ENCODE results near the gene FKBP2.

Gene FKBP2

GRCh38 chr11:64284048-64284961 is 43.4 kb downstream of the FKBP2 start, which contains the start of gene BAD:
Gene BAD, minus strand, starts transcription at chr11:64284665. Its CDS starts 297 bp downstream, at chr11:64284368.
- DNase-seq = peak; percentile 92

GRCh38 chr11:64284962-64285884 is 44.3 kb downstream of the FKBP2 start, which contains the start of gene GPR137:
Gene GPR137, plus strand, starts transcription at chr11:64285848. Its CDS starts 677 bp downstream, at chr11:64286525.
- peak; percentile 100 for DNase-seq

- peak; percentile 53 for DNase-seq
Measured at GRCh38 chr11:64285885-64286800, 45.2 kb downstream of the FKBP2 start.

GRCh38 chr11:64286801-64287159 is 45.9 kb downstream of the FKBP2 start:
- DNase-seq = no peak

DNA sequence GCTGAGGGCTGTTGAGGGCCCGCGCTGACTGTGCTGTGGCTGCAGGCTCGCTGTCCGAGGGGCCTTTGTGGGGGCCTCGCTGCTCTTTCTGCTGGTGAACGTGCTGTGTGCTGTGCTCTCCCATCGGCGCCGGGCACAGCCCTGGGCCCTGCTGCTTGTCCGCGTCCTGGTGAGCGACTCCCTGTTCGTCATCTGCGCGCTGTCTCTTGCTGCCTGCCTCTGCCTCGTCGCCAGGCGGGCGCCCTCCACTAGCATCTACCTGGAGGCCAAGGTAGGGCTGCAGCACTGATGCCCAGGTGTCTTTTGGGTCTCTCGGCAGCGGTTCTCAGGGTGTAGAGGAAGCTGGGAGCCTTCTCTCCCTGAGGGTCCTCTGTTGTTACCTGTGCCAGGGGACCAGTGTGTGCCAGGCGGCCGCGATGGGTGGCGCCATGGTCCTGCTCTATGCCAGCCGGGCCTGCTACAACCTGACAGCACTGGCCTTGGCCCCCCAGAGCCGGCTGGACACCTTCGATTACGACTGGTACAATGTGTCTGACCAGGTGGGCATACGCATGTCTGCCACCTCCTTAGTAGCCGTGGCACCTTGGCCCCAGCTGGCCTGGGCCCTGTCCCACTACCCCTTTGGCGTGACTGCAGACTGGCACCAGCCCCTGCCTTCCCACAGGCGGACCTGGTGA is 46.9 kb downstream of the FKBP2 start:
- DNase-seq = no peak

GRCh38 chr11:64288353-64288750 is 47.5 kb downstream of the FKBP2 start:
- no peak for DNase-seq

DNA sequence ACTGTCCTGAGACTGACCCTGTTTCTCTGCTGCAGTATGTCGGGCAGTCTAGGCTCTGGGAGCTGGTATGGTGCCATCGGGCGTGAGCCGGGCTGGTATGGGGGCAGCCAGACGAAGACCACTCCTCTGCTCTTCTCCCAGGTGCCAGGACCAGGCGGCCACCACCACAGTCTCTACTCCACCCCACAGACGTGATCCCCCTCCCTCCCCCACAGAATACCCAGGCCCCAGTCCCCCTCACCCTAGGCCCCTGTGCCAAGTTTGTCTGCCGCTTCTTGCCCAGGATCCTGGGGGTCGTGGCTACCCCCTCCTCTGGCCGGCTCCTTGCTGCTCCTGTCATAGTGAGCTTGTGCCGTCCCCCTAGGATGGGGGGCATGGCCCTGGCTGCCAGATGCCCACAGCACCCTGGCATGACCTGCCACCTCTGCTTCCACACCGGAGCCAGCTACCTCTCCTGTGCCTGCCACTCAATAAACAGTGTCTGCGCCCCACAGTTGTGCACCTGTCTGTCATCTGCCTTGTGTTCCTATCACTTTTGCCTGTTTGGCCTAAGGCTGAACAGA is 48.2 kb downstream of the FKBP2 start:
- DNase-seq = no peak

DNA sequence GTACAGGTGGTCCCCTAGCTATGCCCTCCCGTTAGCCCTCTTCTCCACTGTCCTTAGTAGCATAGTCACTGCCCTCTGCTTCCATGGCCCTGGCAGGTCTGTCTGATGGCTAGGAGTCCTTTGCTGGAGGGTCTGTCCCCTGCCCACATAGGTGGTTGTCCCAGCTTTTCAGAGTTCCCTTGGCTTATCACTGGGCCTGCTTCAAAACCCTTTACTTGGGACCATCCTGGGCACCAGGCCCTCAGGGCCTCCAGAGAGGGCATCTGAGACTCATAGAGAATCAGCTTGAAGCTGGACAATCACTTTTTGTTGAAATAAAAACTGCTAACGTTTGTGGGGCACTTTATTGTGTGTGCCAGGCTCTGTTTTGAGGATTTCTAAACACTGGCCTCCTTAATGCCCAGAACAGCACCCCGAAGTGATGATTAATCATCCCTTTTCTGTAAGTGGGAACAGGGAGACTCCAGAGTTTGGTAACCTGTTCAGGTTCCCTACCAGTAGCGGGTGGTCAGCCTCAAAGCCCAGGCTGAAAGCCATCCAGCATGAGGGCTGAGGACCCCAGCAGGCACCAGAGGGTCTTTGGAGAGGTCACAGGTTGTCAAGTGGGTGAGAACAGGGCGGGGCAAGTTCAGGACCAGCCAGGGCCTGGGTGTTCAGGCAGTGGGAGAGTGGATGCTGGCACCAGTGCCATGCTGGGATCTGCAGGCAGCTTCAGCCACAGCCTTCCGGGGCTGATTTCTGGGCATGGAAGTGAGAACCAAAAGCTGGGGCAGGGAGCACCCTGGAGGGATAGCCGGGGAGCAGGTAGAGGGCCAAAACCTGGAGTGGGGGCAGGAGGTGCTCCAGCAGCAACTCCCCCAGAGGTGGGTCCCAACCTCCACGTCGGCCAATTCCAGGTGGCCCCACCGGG is 49.7 kb downstream of the FKBP2 start:
- no peak for DNase-seq

DNA sequence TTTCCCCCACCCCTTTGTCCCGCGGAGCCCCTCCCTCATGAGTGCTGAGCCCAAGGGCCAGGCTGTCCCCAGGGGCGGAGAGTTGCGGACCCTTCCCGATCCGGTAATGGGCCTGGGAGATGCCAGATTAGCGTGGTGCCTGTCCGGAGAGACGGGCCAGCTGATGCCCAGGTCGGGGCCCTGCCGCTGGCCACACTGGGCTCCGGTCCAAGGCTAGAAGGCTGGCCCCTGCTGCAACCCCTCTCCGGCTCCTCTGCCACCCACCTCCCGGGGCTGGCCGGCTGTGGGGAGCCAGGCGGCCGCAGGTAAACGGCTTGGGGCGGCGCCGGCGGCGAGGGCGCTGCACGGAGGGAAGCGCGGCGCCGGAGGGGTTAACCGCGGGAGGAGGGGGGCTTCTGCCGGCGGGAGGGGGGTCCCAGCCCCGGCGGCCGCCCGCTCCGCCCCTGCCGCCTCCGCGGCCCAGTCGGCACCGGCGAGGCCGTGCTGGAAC is 50.4 kb downstream of the FKBP2 start, which contains the start of gene KCNK4:
Gene KCNK4, plus strand, starts transcription at position 41 of the 490 bp plus-strand sequence. CDS start 1,717 bp downstream, outside the sequence.
- no peak for DNase-seq

GRCh38 chr11:64291752-64292459 is 51.0 kb downstream of the FKBP2 start:
- DNase-seq = no peak

- DNase-seq = peak; percentile 46
Measured at GRCh38 chr11:64292460-64293254, 51.8 kb downstream of the FKBP2 start.

Data from right kidney (tissue), 1 donor.